ENCODE results near the gene PSAPL1. TPM values are rescaled to one million over a fixed set of nuclear protein-coding genes. Genes with fewer than 3 reads are reported as not detected.

The PSAPL1 gene
- total RNA-seq, 4 donors from 2014 or later = not detected

DNA sequence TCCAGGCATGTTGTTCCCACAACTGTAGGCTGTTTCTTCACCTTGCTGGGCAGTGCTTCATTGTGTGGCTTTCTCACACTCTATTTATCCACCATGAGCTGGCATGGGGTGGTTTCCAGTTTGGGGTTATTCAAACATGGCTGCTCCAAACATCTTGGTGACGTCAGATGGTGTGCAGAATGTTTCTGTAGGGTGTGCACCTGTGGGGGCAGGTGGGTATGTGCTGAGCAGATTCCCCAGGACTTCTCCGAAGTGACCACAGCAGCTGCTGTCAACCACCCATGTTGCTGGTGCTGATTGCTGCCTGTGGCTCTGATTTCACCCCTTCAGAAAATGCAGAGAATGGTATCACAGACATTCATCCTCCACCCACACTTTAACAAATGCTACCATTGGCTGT lies 5.0 kb upstream of the PSAPL1 start:
- Histone ChIP-seq H3K4me3 (replicated peaks in 1 of 3) (no peak overlapping the region), H3K27me3 (no peaks in the 10 kb centered on the region), H3K9me3 (no peaks in the 10 kb centered on the region), H3K27ac (no peak overlapping the region), H3K4me1 (peaks cover 0 to 5% of the 10 kb centered on the region in 2 donors), H3K36me3 (no peaks in the 10 kb centered on the region)
- intact Hi-C loops (cut with DNase I) = no loop called here
- no peak for TF ChIP-seq POLR2A (IDR thresholded peaks at IDR 0.05)
- TF ChIP-seq, protein P1, sequence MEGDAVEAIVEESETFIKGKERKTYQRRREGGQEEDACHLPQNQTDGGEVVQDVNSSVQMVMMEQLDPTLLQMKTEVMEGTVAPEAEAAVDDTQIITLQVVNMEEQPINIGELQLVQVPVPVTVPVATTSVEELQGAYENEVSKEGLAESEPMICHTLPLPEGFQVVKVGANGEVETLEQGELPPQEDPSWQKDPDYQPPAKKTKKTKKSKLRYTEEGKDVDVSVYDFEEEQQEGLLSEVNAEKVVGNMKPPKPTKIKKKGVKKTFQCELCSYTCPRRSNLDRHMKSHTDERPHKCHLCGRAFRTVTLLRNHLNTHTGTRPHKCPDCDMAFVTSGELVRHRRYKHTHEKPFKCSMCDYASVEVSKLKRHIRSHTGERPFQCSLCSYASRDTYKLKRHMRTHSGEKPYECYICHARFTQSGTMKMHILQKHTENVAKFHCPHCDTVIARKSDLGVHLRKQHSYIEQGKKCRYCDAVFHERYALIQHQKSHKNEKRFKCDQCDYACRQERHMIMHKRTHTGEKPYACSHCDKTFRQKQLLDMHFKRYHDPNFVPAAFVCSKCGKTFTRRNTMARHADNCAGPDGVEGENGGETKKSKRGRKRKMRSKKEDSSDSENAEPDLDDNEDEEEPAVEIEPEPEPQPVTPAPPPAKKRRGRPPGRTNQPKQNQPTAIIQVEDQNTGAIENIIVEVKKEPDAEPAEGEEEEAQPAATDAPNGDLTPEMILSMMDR (IDR thresholded peaks at IDR 0.05) = no peak
- WGBS, 2 donors = 89 to 100% methylated on average over 2 of the region's 2 CpGs
- DNase-seq = no peak

GRCh38 chr4:7436256-7436655 lies 1.5 kb upstream of the PSAPL1 start:
- H3K4me3 ChIP-seq (replicated peaks in 1 of 3) = no peak overlapping the region
- no peaks in the 10 kb centered on the region for H3K27me3 ChIP-seq
- intact Hi-C loops (cut with DNase I) = no loop called here
- H3K9me3 ChIP-seq = no peaks in the 10 kb centered on the region
- WGBS, 2 donors = 74 to 83% methylated on average over 11 to 13 of the region's 13 CpGs
- TF ChIP-seq, protein P1 (IDR thresholded peaks at IDR 0.05) = no peak
- no peak for TF ChIP-seq POLR2A (IDR thresholded peaks at IDR 0.05)
- peaks cover 0 to 5% of the 10 kb centered on the region in 2 donors for H3K4me1 ChIP-seq
- DNase-seq = no peak
- no peaks in the 10 kb centered on the region for H3K36me3 ChIP-seq
- H3K27ac ChIP-seq = no peak overlapping the region

- intact Hi-C loops (cut with DNase I) = no loop called here
- no peaks in the 10 kb centered on the region for H3K36me3 ChIP-seq
- DNase-seq = no peak
- no peak overlapping the region for H3K4me3 ChIP-seq (replicated peaks in 1 of 3)
- H3K27me3 ChIP-seq = no peaks in the 10 kb centered on the region
- no peak for TF ChIP-seq POLR2A (IDR thresholded peaks at IDR 0.05)
- TF ChIP-seq, protein P1 (IDR thresholded peaks at IDR 0.05) = no peak
- no peaks in the 10 kb centered on the region for H3K9me3 ChIP-seq
- no peak overlapping the region for H3K27ac ChIP-seq
- 84 to 89% methylated on average over 11 of the region's 11 CpGs for WGBS, 2 donors
- H3K4me1 ChIP-seq = peaks cover 0 to 5% of the 10 kb centered on the region in 2 donors
Measured at GRCh38 chr4:7435471-7436061, 836 bp upstream of the PSAPL1 start.

DNA sequence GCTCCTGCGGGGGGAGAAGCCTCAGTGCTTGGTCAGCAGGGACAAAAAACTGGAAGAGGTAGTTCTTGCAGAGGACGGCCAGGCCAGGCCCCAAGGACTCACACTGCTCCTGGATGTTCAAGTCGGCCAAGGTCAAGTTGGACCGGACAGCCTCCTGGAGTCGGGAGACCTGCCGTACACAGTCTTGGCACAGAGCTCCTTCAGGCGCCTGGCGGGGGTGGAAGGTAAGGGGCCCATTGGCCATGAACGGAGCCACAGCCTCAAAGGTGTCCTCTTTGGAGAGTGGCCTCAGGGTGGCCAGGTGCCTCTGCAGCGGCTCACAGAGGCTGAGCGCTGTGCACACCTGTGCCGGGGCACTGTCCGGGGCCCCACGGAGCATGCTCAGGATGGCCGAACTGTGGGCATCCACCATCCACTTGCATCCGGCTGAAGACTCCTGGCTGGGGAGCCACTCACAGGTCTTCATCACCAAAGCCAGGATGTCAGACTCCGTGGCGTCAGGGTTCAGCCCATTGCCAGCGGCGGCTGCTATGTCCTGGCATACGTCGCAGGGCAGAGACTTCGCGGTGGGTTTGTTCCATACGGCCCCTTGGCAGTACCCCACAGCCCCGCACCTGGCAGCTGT lies 477 bp downstream of the PSAPL1 start:
- 87% methylated on average over 12 to 15 of the region's 26 CpGs for WGBS, 2 donors
- no peak overlapping the region for H3K4me3 ChIP-seq (replicated peaks in 1 of 3)
- no peak overlapping the region for H3K27ac ChIP-seq
- H3K9me3 ChIP-seq = no peaks in the 10 kb centered on the region
- no peak for DNase-seq
- TF ChIP-seq POLR2A (IDR thresholded peaks at IDR 0.05) = no peak
- TF ChIP-seq, protein P1 (IDR thresholded peaks at IDR 0.05) = no peak
- H3K4me1 ChIP-seq = peaks cover 0 to 5% of the 10 kb centered on the region in 2 donors
- no peaks in the 10 kb centered on the region for H3K27me3 ChIP-seq
- no peaks in the 10 kb centered on the region for H3K36me3 ChIP-seq
- intact Hi-C loops (cut with DNase I) = no loop called here

DNA sequence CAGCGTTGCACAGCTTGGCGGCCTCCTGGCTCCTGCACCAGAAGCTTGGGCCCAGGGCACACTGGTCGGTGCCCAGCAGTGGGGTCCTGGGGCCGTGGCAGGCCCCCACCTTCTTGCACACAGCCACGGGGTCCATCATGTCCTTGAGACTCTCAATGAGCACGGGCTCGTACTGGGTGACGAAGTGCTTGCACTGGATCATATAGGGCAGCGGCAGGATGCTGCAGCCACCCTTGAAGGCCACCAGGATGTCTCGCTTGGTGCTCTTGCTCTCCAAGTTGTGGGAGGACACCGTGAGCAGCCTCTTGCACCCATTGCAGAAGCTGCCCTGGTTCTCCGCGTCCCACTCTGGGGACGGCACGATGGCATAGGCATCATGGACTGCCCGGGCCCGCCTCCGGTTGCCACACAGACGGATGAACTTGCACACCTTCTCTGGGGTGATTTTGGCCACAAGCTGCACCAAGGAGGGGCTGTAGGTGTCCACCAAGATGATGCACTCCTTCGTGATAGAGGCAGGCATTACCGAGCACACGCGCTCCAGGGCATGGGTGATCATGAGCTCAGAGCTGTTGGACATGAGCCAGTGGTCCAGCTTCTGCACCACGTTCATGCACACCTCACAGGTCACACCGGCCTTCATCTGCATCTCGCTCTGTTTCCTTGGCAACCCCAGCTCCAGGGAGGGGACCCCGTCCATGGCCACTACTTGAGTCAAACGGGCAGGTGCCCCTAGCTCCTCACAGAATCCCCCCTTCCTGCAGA lies 1.2 kb downstream of the PSAPL1 start:
- Histone ChIP-seq H3K36me3 (no peaks in the 10 kb centered on the region), H3K4me3 (replicated peaks in 1 of 3) (no peak overlapping the region), H3K27me3 (no peaks in the 10 kb centered on the region), H3K9me3 (no peaks in the 10 kb centered on the region), H3K27ac (no peak overlapping the region), H3K4me1 (peaks cover 0 to 5% of the 10 kb centered on the region in 2 donors)
- 87 to 91% methylated on average over 10 to 24 of the region's 28 CpGs for WGBS, 2 donors
- intact Hi-C loops (cut with DNase I) = no loop called here
- DNase-seq = no peak
- TF ChIP-seq, protein P1 (IDR thresholded peaks at IDR 0.05) = no peak
- TF ChIP-seq POLR2A (IDR thresholded peaks at IDR 0.05) = no peak
